ENCODE data around the gene DUOXA1. TPM values are rescaled to one million over a fixed set of nuclear protein-coding genes. Genes with fewer than 3 reads are reported as not detected.

Gene DUOXA1
- total and polyA plus RNA-seq, 2 of the 4 experiments (the other 2 are of a cell fraction), result 0.02 TPM; not detected in 1

DNA sequence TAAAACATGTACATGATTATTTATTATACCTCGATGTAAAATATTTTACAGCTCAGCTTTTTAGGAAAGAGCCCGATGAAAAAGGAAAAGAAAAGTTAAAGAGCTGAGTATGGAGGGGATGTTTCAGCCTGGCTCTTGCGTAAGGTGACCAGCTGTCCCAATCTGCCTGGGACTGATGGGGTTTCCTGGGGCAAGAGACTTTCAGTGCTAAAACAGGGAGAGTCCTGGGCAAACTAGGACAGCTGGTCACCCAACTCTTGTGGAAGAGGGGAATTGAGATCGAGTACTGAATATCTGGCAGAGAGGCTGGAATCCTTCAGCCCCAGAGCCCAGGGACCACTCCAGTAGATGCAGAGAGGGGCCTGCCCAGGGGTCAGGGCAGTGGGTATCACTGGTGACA, 36.7 kb downstream of the DUOXA1 start:
- intact Hi-C loops (cut with micrococcal nuclease), result loop anchor here (5.0 kb wide), 1 partner anchor 71 kb away; the partner anchor contains the start of gene SORD
- Histone ChIP-seq H2AK5ac (ENCODE audit: low read depth, low read length) (no peak overlapping the region), H2BK120ac (ENCODE audit: low read depth, low read length) (no peak overlapping the region), H3K79me1 (ENCODE audit: low read depth in 1 of 2, low read length in 2 of 2) (no peaks in the 10 kb centered on the region), H3K27ac (ENCODE audit: insufficient read depth, low read length) (no peak overlapping the region), H3K27me3 (ENCODE audit: control insufficient read depth, insufficient read depth, low read length) (peaks cover 32% of the 10 kb centered on the region), H2BK15ac (ENCODE audit: low read depth, low read length) (no peak overlapping the region), H4K8ac (ENCODE audit: low read depth in 2 of 2, low read length in 2 of 2) (no peak overlapping the region), H4K5ac (ENCODE audit: low read depth, low read length) (no peak overlapping the region), H3K4me2 (ENCODE audit: low read depth, low read length) (no peak overlapping the region), H4K91ac (ENCODE audit: insufficient read depth, low read depth, low read length) (no peak overlapping the region), H3K4me1 (ENCODE audit: control insufficient read depth, insufficient read depth, low read length) (peaks cover 10% of the 10 kb centered on the region; the same call in 1 of the 2 replicates), H3K36me3 (ENCODE audit: control insufficient read depth, insufficient read depth, low read length) (no peaks in the 10 kb centered on the region), H2AK9ac (replicated peaks; ENCODE audit: low read depth, low read length, poor library complexity) (no peak overlapping the region), H2BK20ac (ENCODE audit: low read depth, low read length) (no peak overlapping the region), H3K4me3 (ENCODE audit: insufficient read depth, low read depth, low read length) (no peak overlapping the region), H3K56ac (ENCODE audit: extremely low read depth, insufficient read depth, low read length) (no peak overlapping the region), H3K9me1 (ENCODE audit: insufficient read depth, low read length) (peaks cover 9% of the 10 kb centered on the region), H3K18ac (ENCODE audit: low read depth, low read length) (no peak overlapping the region), H3K14ac (replicated peaks; ENCODE audit: low read depth, low read length) (no peak overlapping the region), H2BK5ac (ENCODE audit: low read depth, low read length, poor library complexity, severe bottlenecking) (no peak overlapping the region), H3K9ac (ENCODE audit: low read depth, low read length) (no peak overlapping the region), H3K9me3 (ENCODE audit: control insufficient read depth, insufficient read depth, low read length) (no peaks in the 10 kb centered on the region), H4K20me1 (ENCODE audit: insufficient read depth, low read length) (no peaks in the 10 kb centered on the region), H3K4ac (ENCODE audit: low read depth, low read length) (no peak overlapping the region), H2AFZ (replicated peaks; ENCODE audit: low read length, poor library complexity) (no peak overlapping the region), H3K23ac (ENCODE audit: low read depth, low read length) (no peak overlapping the region)
- dilution Hi-C loops (cut with HindIII; ENCODE audit: low sequenced_read_pairs, unreplicated experiment), result no loop called here
- DNase-seq (no peak), ATAC-seq (ENCODE audit: low read depth) (no peak)
- CTCF ChIA-PET, result interaction anchor here (1.4 kb wide), 1 partner anchor 25 kb away, joined by 3 read pairs; no protein-coding TSS in a partner anchor
- BruUV-seq (replicated peaks), result no TSS peak
- TF ChIP-seq CEBPB (IDR thresholded peaks at IDR 0.05; ENCODE audit: low read depth, low read length) (peak; percentile 22; the same call in 1 of the 2 replicates), POLR2A (IDR thresholded peaks at IDR 0.05; ENCODE audit: low read depth, low read length) (no peak)
- in situ Hi-C loops (cut with MboI; ENCODE audit: low sequenced_read_pairs), result no loop called here
- POLR2A ChIA-PET (ENCODE audit: unreplicated experiment), result no interaction called here
- 100% methylated on average over 1 of the region's 4 CpGs; no CpG with 5 or more reads in 1 of the 2 experiments for WGBS, 2 experiments (ENCODE audit: extremely low coverage in 2 of 2, insufficient read length in 1 of 2)

Data from IMR-90 (cell line).